Activated naive CD4-positive, alpha-beta T cell treated with anti-CD3 and anti-CD28 coated beads, Interleukin-2, amount 50 U/mL, for 16 hours (primary cell): Measurements from ENCODE around the gene PPP1R14C.

Experiments
- DNase-seq: peaks from one replicate; pipeline ENCODE4 v3.0.0-alpha.2; 2020

Gene PPP1R14C

DNA sequence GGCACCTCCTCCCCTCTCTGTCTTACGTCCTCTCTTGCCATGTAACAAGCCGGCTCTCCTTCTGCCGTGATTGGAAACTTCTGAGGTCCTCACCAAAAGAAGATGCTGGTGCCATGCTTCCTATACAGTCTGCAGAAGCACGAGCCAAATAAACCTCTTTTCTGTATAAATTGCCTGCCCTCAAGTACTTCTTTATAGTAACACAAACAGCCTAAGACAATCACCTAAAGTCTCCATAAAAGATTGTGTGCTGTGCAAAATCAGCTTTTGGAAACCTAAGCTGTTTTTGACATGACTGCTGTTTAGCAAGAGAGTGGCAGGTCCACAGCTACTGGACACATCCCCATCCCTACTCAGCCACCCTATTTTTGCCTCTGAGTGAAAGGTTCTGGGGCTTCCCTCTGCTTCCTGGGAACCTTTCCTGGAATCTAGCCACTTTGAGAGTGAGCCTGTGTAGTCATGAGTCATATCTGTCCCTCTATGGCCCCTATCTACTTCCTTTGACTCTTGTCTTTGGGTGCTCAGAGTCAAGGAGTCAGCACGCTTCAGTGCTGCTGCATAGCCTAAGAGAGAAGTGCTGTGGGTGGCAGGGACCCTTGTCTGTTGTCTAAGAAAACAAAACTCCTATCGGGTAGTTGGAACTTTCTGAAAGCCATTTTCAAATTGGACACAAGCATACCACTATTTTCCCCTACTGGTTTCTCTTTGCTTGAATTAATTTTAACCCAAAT is 110.0 kb downstream of the PPP1R14C start:
- DNase-seq, result no peak

- DNase-seq, result no peak
These were observed 110.6 kb downstream of the PPP1R14C start for GRCh38 chr6:150253489-150253888.

DNA sequence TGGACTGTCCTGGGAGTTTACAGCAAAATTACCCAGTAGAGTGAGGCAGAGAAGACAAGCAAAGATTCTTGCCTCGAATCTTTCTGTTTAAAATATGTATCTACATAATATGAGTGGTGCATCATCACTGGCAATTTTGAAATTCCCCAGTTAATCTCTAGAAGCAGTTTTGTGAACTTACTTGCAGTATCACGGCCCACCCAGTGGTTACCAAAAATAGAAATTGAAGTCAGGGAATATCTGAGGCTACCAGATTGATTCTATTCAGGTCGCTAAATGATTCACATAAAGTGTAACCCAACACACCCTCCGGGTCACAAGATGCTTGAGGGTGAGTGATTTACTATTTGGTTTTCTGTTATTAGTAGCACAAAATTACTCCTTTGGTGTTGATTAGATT is 111.9 kb downstream of the PPP1R14C start:
- DNase-seq, result no peak

- DNase-seq, result no peak
These were observed 113.0 kb downstream of the PPP1R14C start for GRCh38 chr6:150255840-150256239.

- no peak for DNase-seq
These were observed 113.9 kb downstream of the PPP1R14C start for GRCh38 chr6:150256618-150257272.

GRCh38 chr6:150258381-150258780 is 115.5 kb downstream of the PPP1R14C start:
- DNase-seq, result no peak

DNA sequence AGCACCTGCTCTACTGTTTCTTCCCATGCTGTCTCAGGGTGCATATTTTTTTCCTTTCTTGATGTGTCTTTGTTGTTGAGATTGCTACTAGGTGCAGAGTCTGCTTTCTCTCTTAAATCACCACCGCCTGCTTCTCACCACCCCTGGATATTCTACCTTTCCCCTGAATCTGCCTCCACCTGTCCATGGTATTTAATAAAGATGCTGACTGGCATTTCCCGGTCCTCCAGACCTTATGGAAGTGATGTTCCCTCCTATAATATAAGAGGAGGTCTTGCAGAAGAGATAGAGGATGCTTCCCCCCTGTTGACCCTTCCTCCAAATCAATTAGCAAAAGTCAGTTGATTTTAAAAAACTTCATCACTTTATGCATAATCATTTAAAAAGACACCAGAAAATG is 118.1 kb downstream of the PPP1R14C start:
- DNase-seq, result no peak

DNA sequence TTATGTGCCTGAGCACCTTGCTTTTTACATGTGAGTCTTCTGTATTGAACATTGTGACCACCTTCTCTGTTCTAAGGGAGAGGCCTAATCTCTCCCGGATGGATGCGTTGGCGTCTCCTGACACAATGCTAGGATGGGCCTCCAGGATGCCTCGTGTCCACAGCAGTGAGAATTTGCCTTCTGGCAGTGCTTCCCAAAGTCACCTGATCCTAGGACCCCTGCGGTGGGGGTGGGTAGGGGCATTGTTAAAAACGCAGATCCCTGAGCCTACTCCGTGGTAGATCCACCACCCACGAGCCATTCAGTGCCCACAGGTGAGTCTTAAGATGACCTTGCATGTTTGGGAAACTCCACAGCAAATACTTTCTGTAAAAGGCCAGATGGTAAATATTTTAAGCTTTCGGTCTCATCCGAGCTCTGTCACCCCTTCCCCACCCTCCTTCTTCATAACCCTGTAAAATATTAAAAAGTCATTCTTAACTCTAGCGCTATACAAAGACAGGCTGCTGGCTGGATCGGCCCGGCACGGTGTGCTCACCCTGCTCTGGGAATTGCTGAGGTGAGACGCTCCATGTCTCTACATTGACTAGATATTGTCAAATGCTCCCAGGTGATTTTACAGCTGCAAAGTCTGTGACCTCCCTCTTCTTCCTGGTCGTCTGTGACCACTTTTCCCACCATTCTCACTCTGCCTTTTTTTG is 119.3 kb downstream of the PPP1R14C start:
- no peak for DNase-seq

DNA sequence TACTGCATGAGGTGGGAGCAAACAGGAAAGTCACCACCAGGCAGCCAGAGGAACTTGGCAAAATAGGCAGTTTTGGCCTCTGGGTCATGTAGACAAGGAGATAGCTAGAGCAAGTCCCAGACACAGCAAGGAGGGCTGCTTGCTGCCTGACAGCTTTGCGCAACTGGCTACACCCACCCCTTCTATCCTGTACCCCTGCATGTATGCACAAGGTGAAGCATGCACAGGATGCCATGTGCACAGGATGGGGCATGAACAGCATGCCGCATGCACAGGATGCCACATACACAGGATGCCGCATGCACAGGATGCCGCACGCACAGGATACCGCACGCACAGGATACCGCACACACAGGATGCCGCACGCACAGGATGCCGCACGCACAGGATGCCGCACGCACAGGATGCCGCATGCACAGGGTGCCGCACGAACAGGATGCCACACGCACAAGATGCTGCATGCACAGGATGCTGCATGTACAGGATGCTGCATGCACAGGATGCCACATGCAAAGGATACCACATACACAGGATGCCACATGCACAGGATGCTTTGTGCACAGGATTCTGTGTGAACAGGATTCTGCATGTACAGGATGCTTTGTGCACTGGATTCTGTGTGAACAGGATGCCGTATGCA is 121.0 kb downstream of the PPP1R14C start:
- DNase-seq, result peak; percentile 15

GRCh38 chr6:150266309-150266708 is 123.5 kb downstream of the PPP1R14C start:
- no peak for DNase-seq

GRCh38 chr6:150266963-150267685 is 124.3 kb downstream of the PPP1R14C start:
- no peak for DNase-seq

- DNase-seq, result no peak
These were observed 125.1 kb downstream of the PPP1R14C start for GRCh38 chr6:150267686-150268561.

DNA sequence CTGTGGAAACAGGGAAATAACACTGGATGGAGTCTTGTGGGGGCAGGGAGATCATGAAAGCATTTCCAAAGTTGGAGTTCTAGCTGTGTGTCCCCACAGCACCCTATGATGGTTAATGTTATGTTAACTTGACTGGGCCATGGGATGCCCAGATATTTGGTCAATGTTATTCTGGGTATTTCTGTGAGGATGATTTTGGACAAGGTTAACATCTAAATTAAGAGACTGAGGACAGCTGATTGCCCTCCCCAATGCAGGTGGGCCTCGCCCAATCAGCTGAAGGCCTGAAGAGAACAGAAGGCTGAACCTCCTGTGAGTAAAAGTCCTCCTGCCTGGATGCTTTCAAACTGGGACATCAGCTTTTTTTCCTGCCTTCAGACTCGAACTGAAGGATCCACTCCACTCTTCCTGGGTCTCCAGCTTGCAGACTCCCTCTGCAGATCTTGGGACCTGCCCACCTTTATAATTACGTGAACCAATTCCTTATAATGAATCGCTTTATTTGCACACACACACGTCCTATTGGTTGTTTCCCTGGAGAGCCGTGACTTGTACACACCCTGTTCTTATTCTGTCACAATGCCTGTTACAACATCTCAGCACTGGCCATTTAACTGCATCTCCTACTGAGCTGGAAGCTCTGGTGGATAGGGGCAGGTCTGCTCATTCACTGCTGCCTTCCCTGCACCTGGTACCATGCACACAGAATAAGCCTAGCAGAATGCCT is 126.4 kb downstream of the PPP1R14C start:
- DNase-seq, result no peak

DNA sequence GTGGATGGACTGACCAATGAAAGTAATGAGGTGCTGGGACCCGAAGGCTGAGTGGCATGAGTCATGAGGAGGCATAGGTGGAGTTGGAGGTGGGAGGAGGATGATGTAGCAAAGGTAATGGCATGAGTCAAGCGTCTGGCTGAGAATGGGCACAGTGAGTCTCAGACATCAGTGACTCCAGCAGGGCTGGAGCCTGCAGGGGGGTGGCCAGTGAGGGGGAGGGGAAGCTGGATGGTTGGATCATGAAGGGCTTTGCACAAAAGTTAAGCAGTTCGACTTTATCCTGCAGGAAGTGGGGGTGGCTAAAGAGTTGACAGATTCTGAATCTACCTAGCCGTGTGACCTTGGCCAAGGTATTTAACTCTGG is 127.0 kb downstream of the PPP1R14C start:
- DNase-seq, result no peak

GRCh38 chr6:150270330-150271052 is 127.6 kb downstream of the PPP1R14C start:
- no peak for DNase-seq

DNA sequence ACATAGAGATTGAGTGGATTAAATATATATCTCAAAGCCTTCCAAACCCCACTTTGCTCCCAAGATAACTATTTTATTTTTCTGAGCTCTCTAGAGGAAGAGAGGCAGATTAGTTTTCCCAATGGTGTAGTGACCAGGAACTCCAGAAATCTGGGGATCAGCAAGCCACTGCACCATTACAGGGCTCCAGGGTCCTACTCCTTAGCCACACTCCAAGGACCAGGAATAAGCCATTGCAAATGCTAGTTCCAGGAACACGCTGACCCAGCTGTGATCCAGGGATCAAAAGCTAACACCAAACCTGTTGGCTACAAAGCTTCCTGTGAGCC is 128.3 kb downstream of the PPP1R14C start:
- no peak for DNase-seq

GRCh38 chr6:150271501-150272263 is 128.8 kb downstream of the PPP1R14C start:
- no peak for DNase-seq

DNA sequence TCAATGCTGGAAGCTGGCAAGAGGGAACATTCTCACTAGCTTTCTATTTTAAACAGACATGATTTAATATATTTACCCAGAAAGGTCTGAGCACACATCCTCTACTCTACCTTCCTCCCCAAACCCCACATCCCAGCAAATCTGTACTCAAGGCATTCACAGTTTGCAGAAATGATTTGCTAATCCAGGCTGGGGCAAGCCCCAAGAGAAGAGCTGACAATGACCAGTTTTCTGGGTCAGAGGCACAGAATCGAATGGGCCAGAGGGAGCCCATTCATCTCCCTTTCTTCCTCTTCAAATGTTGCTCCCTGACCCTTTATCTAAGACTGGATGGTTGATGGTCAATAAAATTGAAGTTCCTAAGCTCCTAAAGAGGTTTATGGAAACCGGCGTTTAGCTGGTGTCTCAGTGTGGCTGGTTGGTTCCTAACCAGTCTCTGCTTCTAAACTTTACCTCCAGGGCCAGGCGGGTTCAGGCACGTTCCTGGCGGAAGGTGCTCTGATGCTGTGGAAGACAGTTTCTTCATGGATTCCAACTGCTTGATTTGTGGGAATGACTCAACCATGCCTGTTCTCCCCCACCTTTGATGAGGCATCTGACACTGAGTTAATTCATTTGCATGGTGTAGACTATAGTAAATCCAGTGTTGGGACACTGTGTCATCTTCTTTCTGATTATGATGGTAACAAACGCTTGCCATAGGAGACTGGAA is 129.6 kb downstream of the PPP1R14C start:
- no peak for DNase-seq

- DNase-seq, result no peak
These were observed 130.1 kb downstream of the PPP1R14C start for GRCh38 chr6:150272976-150273315.
